Spleen (tissue), 7 donors: ENCODE results near the gene SLC25A51.

Source experiments
- POLR2A ChIP-seq, 3 donors: fragments of 450-650 bp; IDR thresholded peaks; one replicate each; pipeline ENCODE4 v1.5.1; 2017; ENCODE audit warnings: antibody characterized with exemption in 3 of 3, mild to moderate bottlenecking in 1 of 3
- POLR2AphosphoS5 ChIP-seq, 3 donors: sonication (generic); formaldehyde crosslinking; IDR thresholded peaks; one replicate each; pipeline ENCODE4 v1.5.1; 2017; ENCODE audit warnings: antibody characterized with exemption in 3 of 3
- TF ChIP-seq, protein P1 (sequence below), 11 experiments: fragments of 200-600 bp in 7 of 11; fragments of 450-650 bp in 4 of 11; sonication (generic) in 4 of 11; IDR thresholded peaks in 8 of 11; conservative IDR thresholded peaks in 3 of 11; 1 replicate in 7 of 11; 2 replicates in 4 of 11; pipeline versions ENCODE4 v1.4.0 to v1.8.0; 2016 to 2021; ENCODE audit warnings: antibody characterized with exemption in 11 of 11, inconsistent platforms in 4 of 11, mild to moderate bottlenecking in 1 of 11
- donor health status: DM: no; HTN: no; CAD: no; lungs with moderate emphysema.
- donor health status: DM: no; HTN: no; CAD: no.
- donor health status: DM: no; HTN: no; CAD: no.

DNA sequence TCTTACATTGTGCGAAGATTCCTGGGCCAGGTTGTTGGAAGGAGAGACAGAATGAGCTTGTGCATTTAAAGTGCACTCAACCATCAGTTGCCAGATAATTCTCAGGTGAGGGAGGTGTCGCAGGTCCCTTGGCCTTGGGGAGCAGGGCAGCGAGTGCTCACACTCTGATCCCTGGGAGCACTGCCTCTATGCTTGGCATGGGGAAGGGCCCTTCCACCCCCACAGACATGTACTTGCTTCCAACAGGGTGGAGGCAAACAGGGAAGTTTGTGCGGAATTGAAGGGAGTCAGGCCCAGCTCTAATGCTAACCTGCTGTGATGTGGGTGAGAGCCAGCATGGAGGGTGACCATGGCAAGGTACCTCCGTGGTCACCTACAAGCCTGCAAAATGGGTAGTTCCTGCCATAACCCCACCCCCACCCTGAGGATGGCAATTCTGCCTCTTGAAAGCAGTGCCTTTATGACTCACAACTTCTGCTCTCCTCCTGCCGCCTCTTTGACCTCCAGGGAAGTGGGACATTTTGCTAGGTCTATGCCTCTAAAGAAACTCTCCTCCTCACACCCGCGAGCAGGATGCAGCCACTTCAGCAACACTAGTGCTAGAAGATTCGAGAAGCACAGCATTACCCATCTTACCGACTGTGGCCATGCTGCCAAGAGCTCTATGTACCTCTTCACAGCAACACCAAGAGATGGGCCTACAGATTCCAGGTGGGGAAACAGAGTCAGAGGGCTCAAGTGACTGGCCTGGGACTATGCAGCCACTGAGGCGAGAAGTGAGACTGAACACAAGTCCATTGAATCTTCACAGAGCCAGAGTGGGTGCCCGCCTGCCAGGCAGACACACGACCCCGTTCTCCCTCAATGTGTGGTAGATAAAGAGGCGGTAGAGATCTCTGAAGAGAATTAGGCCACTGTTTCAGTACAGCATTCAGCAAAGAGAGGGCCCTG is 22.1 kb upstream of the SLC25A51 start:
- TF ChIP-seq, protein P1, sequence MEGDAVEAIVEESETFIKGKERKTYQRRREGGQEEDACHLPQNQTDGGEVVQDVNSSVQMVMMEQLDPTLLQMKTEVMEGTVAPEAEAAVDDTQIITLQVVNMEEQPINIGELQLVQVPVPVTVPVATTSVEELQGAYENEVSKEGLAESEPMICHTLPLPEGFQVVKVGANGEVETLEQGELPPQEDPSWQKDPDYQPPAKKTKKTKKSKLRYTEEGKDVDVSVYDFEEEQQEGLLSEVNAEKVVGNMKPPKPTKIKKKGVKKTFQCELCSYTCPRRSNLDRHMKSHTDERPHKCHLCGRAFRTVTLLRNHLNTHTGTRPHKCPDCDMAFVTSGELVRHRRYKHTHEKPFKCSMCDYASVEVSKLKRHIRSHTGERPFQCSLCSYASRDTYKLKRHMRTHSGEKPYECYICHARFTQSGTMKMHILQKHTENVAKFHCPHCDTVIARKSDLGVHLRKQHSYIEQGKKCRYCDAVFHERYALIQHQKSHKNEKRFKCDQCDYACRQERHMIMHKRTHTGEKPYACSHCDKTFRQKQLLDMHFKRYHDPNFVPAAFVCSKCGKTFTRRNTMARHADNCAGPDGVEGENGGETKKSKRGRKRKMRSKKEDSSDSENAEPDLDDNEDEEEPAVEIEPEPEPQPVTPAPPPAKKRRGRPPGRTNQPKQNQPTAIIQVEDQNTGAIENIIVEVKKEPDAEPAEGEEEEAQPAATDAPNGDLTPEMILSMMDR (IDR thresholded peaks at IDR 0.05 in 8 of 11, conservative IDR thresholded peaks at IDR 0.05 in 3 of 11) = no peak
- no peak for TF ChIP-seq POLR2A (IDR thresholded peaks at IDR 0.05)
- no peak for TF ChIP-seq POLR2AphosphoS5 (IDR thresholded peaks at IDR 0.05)
